Keratinocyte (primary cell): ENCODE data around the gene METTL8. TPM values are rescaled to one million over a fixed set of nuclear protein-coding genes. Genes with fewer than 3 reads are reported as not detected.

Experiments used
- DNase-seq: peaks from one replicate; pipeline ENCODE4 v3.0.0-alpha.2; 2011; ENCODE audit warnings: low read depth, missing footprints, low spot score
- FAIRE-seq: peaks from 2 replicates; lab custom pipeline; 2011; peaks lifted over from hg19 to GRCh38; lab: Jason Lieb, UNC
- H2AFZ ChIP-seq: 2 replicates; pipeline ENCODE4 v1.6.0; 2012; ENCODE audit warnings: low read length, control low read depth, inconsistent platforms; ENCODE audit not compliant: control insufficient read depth
- H3K27ac ChIP-seq: 2 replicates; pipeline ENCODE4 v1.5.1; 2011; ENCODE audit warnings: low read length; ENCODE audit not compliant: control insufficient read depth, insufficient read depth
- H3K27me3 ChIP-seq: 3 replicates; pipeline ENCODE4 v1.6.0; 2011; ENCODE audit warnings: low read length; ENCODE audit not compliant: control insufficient read depth, insufficient read depth; ENCODE audit errors: extremely low read depth
- H3K36me3 ChIP-seq, 2 experiments: 2 replicates in 1 of 2; 3 replicates in 1 of 2; pipeline ENCODE4 v1.5.1; 2011; ENCODE audit warnings: low read length in 2 of 2, mild to moderate bottlenecking in 1 of 2; ENCODE audit not compliant: control insufficient read depth in 2 of 2, insufficient read depth in 2 of 2; ENCODE audit errors: extremely low read depth in 1 of 2
- H3K4me1 ChIP-seq: 3 replicates; pipeline ENCODE4 v1.5.1; 2011; ENCODE audit warnings: low read length; ENCODE audit not compliant: control insufficient read depth, insufficient read depth; ENCODE audit errors: extremely low read depth
- H3K4me2 ChIP-seq: 3 replicates; pipeline ENCODE4 v1.6.0; 2011; ENCODE audit warnings: low read depth, low read length; ENCODE audit not compliant: control insufficient read depth, insufficient read depth; ENCODE audit errors: extremely low read depth
- H3K4me3 ChIP-seq, 3 experiments: fragments of 200-600 bp in 1 of 3; sonication (generic) in 1 of 3; 2 replicates in 2 of 3; 3 replicates in 1 of 3; pipeline ENCODE4 v1.5.1; 2011 to 2016; ENCODE audit warnings: low read length in 3 of 3, mild to moderate bottlenecking in 3 of 3, control low read depth in 2 of 3, inconsistent platforms in 1 of 3, low read depth in 1 of 3, mixed read lengths in 1 of 3, mixed run types in 1 of 3, moderate library complexity in 1 of 3; ENCODE audit not compliant: control insufficient read depth in 2 of 3, insufficient read depth in 2 of 3; ENCODE audit errors: extremely low read depth in 1 of 3
- H3K79me2 ChIP-seq: 2 replicates; pipeline ENCODE4 v1.6.0; 2012; ENCODE audit warnings: low read length; ENCODE audit not compliant: control insufficient read depth, insufficient read depth
- H3K9ac ChIP-seq: 3 replicates; pipeline ENCODE4 v1.6.0; 2011; ENCODE audit warnings: low read length; ENCODE audit not compliant: control insufficient read depth, insufficient read depth; ENCODE audit errors: extremely low read depth
- H3K9me1 ChIP-seq: 3 replicates; pipeline ENCODE4 v1.6.0; 2011; ENCODE audit warnings: low read length; ENCODE audit not compliant: control insufficient read depth, insufficient read depth; ENCODE audit errors: extremely low read depth
- H3K9me3 ChIP-seq: 2 replicates; pipeline ENCODE4 v1.5.1; 2012; ENCODE audit warnings: low read depth, low read length; ENCODE audit not compliant: control insufficient read depth
- H4K20me1 ChIP-seq: 3 replicates; pipeline ENCODE4 v1.6.0; 2011; ENCODE audit warnings: low read length; ENCODE audit not compliant: control insufficient read depth, insufficient read depth; ENCODE audit errors: extremely low read depth
- CTCF ChIP-seq, 3 experiments: IDR thresholded peaks in 1 of 3; conservative IDR thresholded peaks in 1 of 3; optimal IDR thresholded peaks in 1 of 3; 2 replicates in 2 of 3; 3 replicates in 1 of 3; pipeline versions ENCODE3 to v1.5.1; 2011; ENCODE audit warnings: low read length in 3 of 3, mild to moderate bottlenecking in 3 of 3, moderate library complexity in 2 of 3, control low read depth in 1 of 3, inconsistent platforms in 1 of 3; ENCODE audit not compliant: insufficient read depth in 2 of 3; ENCODE audit errors: extremely low read depth in 1 of 3
- EZH2 ChIP-seq: IDR thresholded peaks from one replicate; pipeline ENCODE4 v1.6.1; 2012; ENCODE audit warnings: inconsistent platforms, mild to moderate bottlenecking, low read length, moderate library complexity
- dilution Hi-C: fragments of 300-500 bp; cut with MboI; formaldehyde crosslinking; loops from one replicate; pipeline ENCODE4 v1.7.0; 2020; ENCODE audit warnings: low sequenced_read_pairs; ENCODE audit not compliant: extremely low pct_ligation_motif_present
- polyA plus RNA-seq, 5 experiments: library from polyadenylated mRNA; depleted of rRNA in 3 of 5; stranded (reverse) in 3 of 5; stranded (forward) in 1 of 5; unstranded in 1 of 5; fragments of >200 nt; gene quantifications; 1 replicate in 1 of 5; 2 replicates in 3 of 5; 3 replicates in 1 of 5; pipeline versions ENCODE4 v1.2.1 to v1.2.3, GENCODE V29; 2011 to 2012; ENCODE audit warnings: missing spikeins in 2 of 5, low read depth in 1 of 5, low replicate concordance in 1 of 5

METTL8 gene
- polyA plus RNA-seq, 1 donor (not counting 4 experiments of a cell fraction or from before 2014, with no cell fraction given): 81.2 TPM

- TF ChIP-seq CTCF (optimal IDR thresholded peaks at IDR 0.05 in 1 of 3, IDR thresholded peaks at IDR 0.05 in 1 of 3, conservative IDR thresholded peaks at IDR 0.05 in 1 of 3; ENCODE audit: extremely low read depth in 1 of 3, insufficient read depth in 2 of 3, low read length in 3 of 3): no peak
- TF ChIP-seq EZH2: no peak
- H3K9me3 ChIP-seq: no peaks in the 10 kb centered on the region
- no peaks in the 10 kb centered on the region for H3K27me3 ChIP-seq
- peaks cover 2% of the 10 kb centered on the region for H3K9me1 ChIP-seq
- peaks cover 24% of the 10 kb centered on the region for H3K4me1 ChIP-seq
- H3K79me2 ChIP-seq: no peaks in the 10 kb centered on the region
- H2AFZ ChIP-seq: no peak overlapping the region
- no peak for DNase-seq
- H3K4me3 ChIP-seq: no peak overlapping the region
- no peak overlapping the region for H3K9ac ChIP-seq
- H4K20me1 ChIP-seq: no peaks in the 10 kb centered on the region
- no peak for FAIRE-seq
- no peaks in the 10 kb centered on the region for H3K36me3 ChIP-seq
- H3K4me2 ChIP-seq: no peak overlapping the region
- no peak overlapping the region for H3K27ac ChIP-seq
- dilution Hi-C loops: no loop called here
These were observed 144.5 kb downstream of the METTL8 start for GRCh38 chr2:171289316-171289715.

GRCh38 chr2:171287611-171288010 lies 146.2 kb downstream of the METTL8 start:
- no peak overlapping the region for H3K4me3 ChIP-seq
- H3K27ac ChIP-seq: no peak overlapping the region
- peak overlapping the region; percentile 94 for H2AFZ ChIP-seq
- TF ChIP-seq CTCF (optimal IDR thresholded peaks at IDR 0.05 in 1 of 3, IDR thresholded peaks at IDR 0.05 in 1 of 3, conservative IDR thresholded peaks at IDR 0.05 in 1 of 3; ENCODE audit: extremely low read depth in 1 of 3, insufficient read depth in 2 of 3, low read length in 3 of 3): no peak
- TF ChIP-seq EZH2: no peak
- dilution Hi-C loops: no loop called here
- no peaks in the 10 kb centered on the region for H3K36me3 ChIP-seq
- H3K9me3 ChIP-seq: no peaks in the 10 kb centered on the region
- H3K27me3 ChIP-seq: no peaks in the 10 kb centered on the region
- H3K4me2 ChIP-seq: peak overlapping the region; percentile 48
- no peaks in the 10 kb centered on the region for H3K79me2 ChIP-seq
- no peaks in the 10 kb centered on the region for H4K20me1 ChIP-seq
- no peak for DNase-seq
- H3K9me1 ChIP-seq: peaks cover 2% of the 10 kb centered on the region
- H3K4me1 ChIP-seq: peaks cover 13% of the 10 kb centered on the region
- H3K9ac ChIP-seq: no peak overlapping the region
- FAIRE-seq: no peak
